K562 (cell line): ENCODE measurements around the gene RHOC. TPM values are rescaled to one million over a fixed set of nuclear protein-coding genes. Genes with fewer than 3 reads are reported as not detected.
A peak's percentile ranks its signal among the peaks of the same experiment; 100 is the strongest.

Experiments used
- ATF1 ChIP-seq, 2 experiments: fragments of 450-650 bp in 1 of 2; IDR thresholded peaks; 2 replicates each; pipeline ENCODE4 v1.6.1; 2016; ENCODE audit warnings: missing compliant biosample characterization in 1 of 2, missing genetic modification characterization in 1 of 2
- ATF7 ChIP-seq: fragments of 450-650 bp; IDR thresholded peaks from 2 replicates; pipeline ENCODE4 v1.7.1; 2014; ENCODE audit warnings: mild to moderate bottlenecking, moderate library complexity
- CBFA2T2 ChIP-seq: fragments of 450-650 bp; conservative IDR thresholded peaks from 2 replicates; pipeline ENCODE4 v1.6.1; 2017; ENCODE audit warnings: mild to moderate bottlenecking
- CCNT2 ChIP-seq: IDR thresholded peaks from 2 replicates; pipeline ENCODE4 v1.6.1; 2011; ENCODE audit warnings: borderline replicate concordance, low read depth, mild to moderate bottlenecking, moderate library complexity, mixed read lengths, low read length; ENCODE audit not compliant: insufficient read length; ENCODE audit errors: extremely low read depth
- CHCHD3 ChIP-seq: fragments of 250-450 bp; sonication (Bioruptor Pico); IDR thresholded peaks from 2 replicates; pipeline ENCODE4 v2.1.2; 2022; ENCODE audit warnings: mild to moderate bottlenecking
- ELF1 ChIP-seq: fragments of 200-800 bp; sonication (Bioruptor generic); IDR thresholded peaks from 2 replicates; pipeline ENCODE4 v1.6.1; 2016; ENCODE audit warnings: missing genetic modification characterization, missing compliant biosample characterization
- ESRRB ChIP-seq: fragments of 250-450 bp; sonication (Bioruptor Pico); IDR thresholded peaks from 2 replicates; pipeline ENCODE4 v1.5.0; 2020; ENCODE audit warnings: mild to moderate bottlenecking, moderate library complexity, borderline replicate concordance
- FOXJ2 ChIP-seq: fragments of 200-800 bp; sonication (Bioruptor generic); IDR thresholded peaks from 2 replicates; pipeline ENCODE4 v1.6.1; 2016; ENCODE audit warnings: missing genetic modification characterization, missing compliant biosample characterization
- GABPB1 ChIP-seq: sonication (generic); formaldehyde crosslinking; IDR thresholded peaks from 2 replicates; pipeline ENCODE4 v1.8.0; 2022; ENCODE audit warnings: mild to moderate bottlenecking, missing genetic modification reagents
- HOXB6 ChIP-seq: fragments of 250-450 bp; sonication (Bioruptor Pico); IDR thresholded peaks from 2 replicates; pipeline ENCODE4 v1.5.1; 2022; ENCODE audit warnings: mild to moderate bottlenecking, borderline replicate concordance
- KLF6 ChIP-seq: fragments of 250-450 bp; sonication (Bioruptor Pico); IDR thresholded peaks from 2 replicates; pipeline ENCODE4 v1.4.0; 2020; ENCODE audit warnings: mild to moderate bottlenecking, moderate library complexity, borderline replicate concordance
- MYC ChIP-seq, 2 experiments: fragments of 250-450 bp in 1 of 2; sonication (Bioruptor Pico) in 1 of 2; IDR thresholded peaks; 2 replicates each; pipeline versions ENCODE4 v1.5.1 to v1.6.1; 2012 to 2021; ENCODE audit warnings: low read depth in 2 of 2, borderline replicate concordance in 1 of 2, improper control_type of control experiment in 1 of 2, low read length in 1 of 2, mild to moderate bottlenecking in 1 of 2, moderate library complexity in 1 of 2
- NCOA2 ChIP-seq, 2 experiments: fragments of 450-650 bp; IDR thresholded peaks; 2 replicates each; pipeline ENCODE4 v1.6.1; 2018; ENCODE audit warnings: mild to moderate bottlenecking in 2 of 2, moderate library complexity in 1 of 2; ENCODE audit not compliant: partially characterized antibody in 2 of 2
- OTX1 ChIP-seq: fragments of 450-650 bp; formaldehyde crosslinking; IDR thresholded peaks from 2 replicates; pipeline ENCODE4 v1.4.0; 2022; ENCODE audit warnings: mild to moderate bottlenecking
- PHB2 ChIP-seq: fragments of 450-650 bp; IDR thresholded peaks from 2 replicates; pipeline ENCODE4 v1.6.1; 2017; ENCODE audit warnings: low read depth
- SIX5 ChIP-seq, 2 experiments: IDR thresholded peaks; 2 replicates each; pipeline ENCODE4 v1.6.1; 2011; ENCODE audit warnings: low read length in 2 of 2, borderline replicate concordance in 1 of 2, low read depth in 1 of 2, mild to moderate bottlenecking in 1 of 2, moderate library complexity in 1 of 2; ENCODE audit not compliant: insufficient read depth in 1 of 2
- SMC3 ChIP-seq: conservative IDR thresholded peaks from 2 replicates; pipeline ENCODE4 v1.6.1; 2011; ENCODE audit warnings: low read depth, low read length, improper control_type of control experiment; ENCODE audit not compliant: insufficient read depth
- SPI1 ChIP-seq: IDR thresholded peaks from 2 replicates; pipeline ENCODE4 v1.6.1; 2011; ENCODE audit warnings: low read depth, low read length, control low read depth, borderline replicate concordance
- TSC22D4 ChIP-seq: fragments of 450-650 bp; IDR thresholded peaks from 2 replicates; pipeline ENCODE4 v1.6.1; 2016; ENCODE audit warnings: missing genetic modification characterization, missing biosample characterization, control low read depth
- WHSC1 ChIP-seq: IDR thresholded peaks from one replicate; pipeline ENCODE4 v1.6.1; 2012; ENCODE audit warnings: low read length, control low read depth, inconsistent platforms
- ZBED1 ChIP-seq: IDR thresholded peaks from 2 replicates; pipeline ENCODE4 v1.6.1; 2014
- ZEB2 ChIP-seq: fragments of 450-650 bp; IDR thresholded peaks from 2 replicates; pipeline ENCODE4 v1.6.1; 2016
- ZKSCAN3 ChIP-seq: fragments of 250-450 bp; sonication (Bioruptor Pico); IDR thresholded peaks from 2 replicates; pipeline ENCODE4 v1.4.0; 2020
- ZNF134 ChIP-seq: fragments of 250-450 bp; sonication (Bioruptor Pico); conservative IDR thresholded peaks from 2 replicates; pipeline ENCODE4 v1.4.0; 2020
- ZNF23 ChIP-seq: fragments of 250-450 bp; sonication (Bioruptor Pico); IDR thresholded peaks from 2 replicates; pipeline ENCODE4 v1.4.0; 2020; ENCODE audit warnings: mild to moderate bottlenecking
- ZNF316 ChIP-seq: fragments of 450-650 bp; IDR thresholded peaks from 2 replicates; pipeline ENCODE4 v1.6.1; 2016
- ZNF41 ChIP-seq: fragments of 250-450 bp; sonication (Bioruptor Pico); conservative IDR thresholded peaks from 2 replicates; pipeline ENCODE4 v1.4.0; 2020; ENCODE audit warnings: mild to moderate bottlenecking
- ZNF551 ChIP-seq: fragments of 250-450 bp; sonication (Bioruptor Pico); IDR thresholded peaks from 2 replicates; pipeline ENCODE4 v1.5.0; 2021; ENCODE audit warnings: mild to moderate bottlenecking, moderate library complexity
- ZNF583 ChIP-seq: fragments of 250-450 bp; sonication (Bioruptor Pico); IDR thresholded peaks from 2 replicates; pipeline ENCODE4 v1.4.0; 2020
- ZNF589 ChIP-seq: fragments of 200-800 bp; sonication (Bioruptor generic); IDR thresholded peaks from 2 replicates; pipeline ENCODE4 v1.6.1; 2016; ENCODE audit warnings: low read depth, missing genetic modification characterization, missing compliant biosample characterization
- polyA plus RNA-seq, 8 experiments: library from polyadenylated mRNA; depleted of rRNA in 4 of 8; stranded (reverse) in 5 of 8; unstranded in 3 of 8; fragments of >200 nt; fragmentation: Nextera tagmentation in 2 of 8; fragmentation: Illumina TruSeq in 1 of 8; extraction: Ambion mirVana in 2 of 8; extraction: Trizol in 1 of 8; gene quantifications; 2 replicates each; pipeline versions ENCODE4 v1.2.1 to v1.2.3, GENCODE V29; 2011 to 2014; ENCODE audit warnings: inconsistent platforms in 1 of 8, missing spikeins in 1 of 8
- total RNA-seq, 7 experiments: library from RNA; depleted of rRNA in 6 of 7; stranded (reverse); fragments of >200 nt in 6 of 7; fragmentation: Illumina TruSeq in 2 of 7; extraction: Trizol in 2 of 7; gene quantifications; 2 replicates each; pipeline versions ENCODE4 v1.2.1 to v1.2.3, GENCODE V29; 2011 to 2021; ENCODE audit warnings: low replicate concordance in 1 of 7
- TF ChIP-seq, protein P1 (sequence below): fragments of 450-650 bp; IDR thresholded peaks from 2 replicates; pipeline ENCODE4 v1.6.1; 2017; ENCODE audit warnings: mild to moderate bottlenecking, moderate library complexity

The RHOC gene
- total and polyA plus RNA-seq, 9 of the 15 experiments (the other 6 are each of a cell fraction or from before 2014, with no cell fraction given) = 35.2 to 364 (median 204) TPM

- TF ChIP-seq SPI1 (peak; percentile 72), SMC3 (0 out of 2 replicates have a peak, but pooled peaks have one; percentile 1), FOXJ2 (tag) (no peak), ZNF41 (CRISPR knock-in tag) (no peak), HOXB6 (CRISPR knock-in tag) (no peak), MYC (IDR thresholded peaks at IDR 0.05; ENCODE audit: low read depth, low read length) (no peak; the same call in 1 of the 2 replicates), MYC (CRISPR knock-in tag; IDR thresholded peaks at IDR 0.05; ENCODE audit: borderline replicate concordance, low read depth) (no peak; the same call in 1 of the 2 replicates), SIX5 (IDR thresholded peaks at IDR 0.05; ENCODE audit: borderline replicate concordance in 1 of 2, insufficient read depth in 1 of 2, low read depth in 1 of 2, low read length in 2 of 2) (no peak), ZNF583 (peak; percentile 79), ZKSCAN3 (CRISPR knock-in tag) (no peak), ZBED1 (peak; percentile 87), PHB2 (no peak; the same call in 1 of the 2 replicates), KLF6 (CRISPR knock-in tag) (peak; percentile 10; the same call in 1 of the 2 replicates), CCNT2 (peak; percentile 92), ZEB2 (peak; percentile 81; the same call in 1 of the 2 replicates), CHCHD3 (no peak), ESRRB (CRISPR knock-in tag) (no peak), CBFA2T2 (peak; percentile 59), ATF7 (peak; percentile 99), NCOA2 (IDR thresholded peaks at IDR 0.05; ENCODE audit: partially characterized antibody in 2 of 2) (no peak), ZNF134 (CRISPR knock-in tag) (no peak), ZNF551 (no peak), OTX1 (CRISPR knock-in tag) (no peak; the same call in 1 of the 2 replicates), WHSC1 (no peak), ZNF23 (CRISPR knock-in tag) (0 out of 2 replicates have a peak, but pooled peaks have one; percentile 38), ZNF316 (peak; percentile 76), TSC22D4 (tag) (no peak), ATF1 (CRISPR knock-in tag; IDR thresholded peaks at IDR 0.05) (no peak), ATF1 (tag; IDR thresholded peaks at IDR 0.05) (peak; percentile 88), ZNF589 (peak; percentile 9), ELF1 (tag) (no peak), GABPB1 (CRISPR knock-in tag) (peak; percentile 79)
- TF ChIP-seq, protein P1, sequence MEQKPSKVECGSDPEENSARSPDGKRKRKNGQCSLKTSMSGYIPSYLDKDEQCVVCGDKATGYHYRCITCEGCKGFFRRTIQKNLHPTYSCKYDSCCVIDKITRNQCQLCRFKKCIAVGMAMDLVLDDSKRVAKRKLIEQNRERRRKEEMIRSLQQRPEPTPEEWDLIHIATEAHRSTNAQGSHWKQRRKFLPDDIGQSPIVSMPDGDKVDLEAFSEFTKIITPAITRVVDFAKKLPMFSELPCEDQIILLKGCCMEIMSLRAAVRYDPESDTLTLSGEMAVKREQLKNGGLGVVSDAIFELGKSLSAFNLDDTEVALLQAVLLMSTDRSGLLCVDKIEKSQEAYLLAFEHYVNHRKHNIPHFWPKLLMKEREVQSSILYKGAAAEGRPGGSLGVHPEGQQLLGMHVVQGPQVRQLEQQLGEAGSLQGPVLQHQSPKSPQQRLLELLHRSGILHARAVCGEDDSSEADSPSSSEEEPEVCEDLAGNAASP = no peak
Observed at GRCh38 chr1:112700290-112701226, 6.4 kb downstream of the RHOC start (continued).
